Activated CD8-positive, alpha-beta memory T cell treated with anti-CD3 and anti-CD28 coated beads, Interleukin-2, amount 10 ng/mL, durations not matched to agents 7 days and 5 days (primary cell): ENCODE data around the gene LAMB1. TPM values are rescaled to one million over a fixed set of nuclear protein-coding genes. Genes with fewer than 3 reads are reported as not detected.

Experiments used
- ATAC-seq: fragments of 150-1000 bp; cut with Tn5 transposase; one replicate; pipeline ENCODE4 v1.10.0; 2021; ENCODE audit warnings: moderate library complexity
- CTCF ChIA-PET: fragments of 350-600 bp; sonication (Branson Sonifier 250); formaldehyde crosslinking; loops from one replicate; lab custom pipeline; 2021; ENCODE audit warnings: antibody characterized with exemption; lab: Charles Lee
- DNase-seq: peaks from one replicate; pipeline ENCODE4 v3.0.0-alpha.2; 2020
- H3K27ac Mint-ChIP-seq: one replicate; pipeline ENCODE4 v1.8.0; 2021; ENCODE audit warnings: mild to moderate bottlenecking, mixed read lengths
- H3K27me3 Mint-ChIP-seq: one replicate; pipeline ENCODE4 v1.8.0; 2021; ENCODE audit warnings: mixed read lengths
- H3K36me3 Mint-ChIP-seq: one replicate; pipeline ENCODE4 v1.8.0; 2021; ENCODE audit warnings: mild to moderate bottlenecking, mixed read lengths
- H3K4me1 Mint-ChIP-seq: one replicate; pipeline ENCODE4 v1.8.0; 2021; ENCODE audit warnings: mixed read lengths
- H3K4me3 Mint-ChIP-seq: one replicate; pipeline ENCODE4 v1.8.0; 2021; ENCODE audit warnings: mild to moderate bottlenecking, moderate library complexity, mixed read lengths
- H3K9me3 Mint-ChIP-seq: one replicate; pipeline ENCODE4 v1.8.0; 2022; ENCODE audit warnings: low read depth, mixed read lengths
- total RNA-seq, 2 experiments: library from RNA; stranded (reverse); gene quantifications; one replicate each; pipeline ENCODE4 v1.2.3, GENCODE V29; 2021

LAMB1 gene
- total RNA-seq, 2 experiments from 2014 or later, result not detected

- ATAC-seq (no peak), DNase-seq (no peak)
- Mint-ChIP-seq H3K36me3 (no peaks in the 10 kb centered on the region), H3K27ac (no peak overlapping the region), H3K4me1 (no peaks in the 10 kb centered on the region), H3K9me3 (no peaks in the 10 kb centered on the region), H3K4me3 (no peak overlapping the region), H3K27me3 (peaks cover 25% of the 10 kb centered on the region)
- CTCF ChIA-PET, result interaction anchor here (2.5 kb wide), 1 partner anchor 10 kb away, joined by 6 read pairs; no protein-coding TSS in a partner anchor
Observed at GRCh38 chr7:107982042-107982840, 20.7 kb downstream of the LAMB1 start.

- Mint-ChIP-seq H3K4me1 (no peaks in the 10 kb centered on the region), H3K36me3 (no peaks in the 10 kb centered on the region), H3K4me3 (no peak overlapping the region), H3K27ac (no peak overlapping the region), H3K27me3 (peaks cover 18% of the 10 kb centered on the region), H3K9me3 (no peaks in the 10 kb centered on the region)
- no peak for DNase-seq
- ATAC-seq, result no peak
- CTCF ChIA-PET, result interaction anchor here (2.5 kb wide), 1 partner anchor 9 kb away, joined by 6 read pairs; no protein-coding TSS in a partner anchor
Observed at GRCh38 chr7:107981466-107981865, 21.5 kb downstream of the LAMB1 start.

- Mint-ChIP-seq H3K36me3 (no peaks in the 10 kb centered on the region), H3K27ac (no peak overlapping the region), H3K9me3 (no peaks in the 10 kb centered on the region), H3K4me1 (no peaks in the 10 kb centered on the region), H3K4me3 (no peak overlapping the region), H3K27me3 (peaks cover 13% of the 10 kb centered on the region)
- DNase-seq, result no peak
- CTCF ChIA-PET, result no interaction called here
- ATAC-seq, result no peak
Observed at GRCh38 chr7:107980671-107981190, 22.2 kb downstream of the LAMB1 start.

GRCh38 chr7:107980171-107980570 lies 22.8 kb downstream of the LAMB1 start:
- H3K27ac Mint-ChIP-seq, result no peak overlapping the region
- ATAC-seq (no peak), DNase-seq (no peak)
- no peaks in the 10 kb centered on the region for H3K9me3 Mint-ChIP-seq
- H3K4me1 Mint-ChIP-seq, result no peaks in the 10 kb centered on the region
- no peaks in the 10 kb centered on the region for H3K36me3 Mint-ChIP-seq
- no peak overlapping the region for H3K4me3 Mint-ChIP-seq
- CTCF ChIA-PET, result no interaction called here
- H3K27me3 Mint-ChIP-seq, result peaks cover 13% of the 10 kb centered on the region

GRCh38 chr7:107978815-107979408 lies 24.0 kb downstream of the LAMB1 start:
- H3K4me1 Mint-ChIP-seq, result no peaks in the 10 kb centered on the region
- no peak for DNase-seq
- peaks cover 13% of the 10 kb centered on the region for H3K27me3 Mint-ChIP-seq
- H3K9me3 Mint-ChIP-seq, result no peaks in the 10 kb centered on the region
- H3K27ac Mint-ChIP-seq, result no peak overlapping the region
- no peaks in the 10 kb centered on the region for H3K36me3 Mint-ChIP-seq
- ATAC-seq, result no peak
- CTCF ChIA-PET, result no interaction called here
- no peak overlapping the region for H3K4me3 Mint-ChIP-seq

- Mint-ChIP-seq H3K36me3 (no peaks in the 10 kb centered on the region), H3K4me3 (no peak overlapping the region), H3K27me3 (peaks cover 12% of the 10 kb centered on the region), H3K27ac (no peak overlapping the region), H3K9me3 (no peaks in the 10 kb centered on the region), H3K4me1 (no peaks in the 10 kb centered on the region)
- DNase-seq (no peak), ATAC-seq (no peak)
- CTCF ChIA-PET, result no interaction called here
Observed at GRCh38 chr7:107977048-107977447, 25.9 kb downstream of the LAMB1 start.

- Mint-ChIP-seq H3K27ac (no peak overlapping the region), H3K36me3 (no peaks in the 10 kb centered on the region), H3K4me3 (no peak overlapping the region), H3K27me3 (peaks cover 13% of the 10 kb centered on the region), H3K9me3 (no peaks in the 10 kb centered on the region), H3K4me1 (no peaks in the 10 kb centered on the region)
- ATAC-seq (no peak), DNase-seq (no peak)
- CTCF ChIA-PET, result no interaction called here
Observed at GRCh38 chr7:107976620-107977019, 26.3 kb downstream of the LAMB1 start.

GRCh38 chr7:107975394-107976013 lies 27.5 kb downstream of the LAMB1 start:
- Mint-ChIP-seq H3K27ac (no peak overlapping the region), H3K27me3 (peaks cover 16% of the 10 kb centered on the region), H3K9me3 (no peaks in the 10 kb centered on the region), H3K4me3 (no peak overlapping the region), H3K4me1 (no peaks in the 10 kb centered on the region), H3K36me3 (no peaks in the 10 kb centered on the region)
- CTCF ChIA-PET, result no interaction called here
- DNase-seq, result no peak
- ATAC-seq, result no peak

- CTCF ChIA-PET, result no interaction called here
- no peak for DNase-seq
- Mint-ChIP-seq H3K36me3 (no peaks in the 10 kb centered on the region), H3K27me3 (peaks cover 16% of the 10 kb centered on the region), H3K4me3 (no peak overlapping the region), H3K4me1 (no peaks in the 10 kb centered on the region), H3K9me3 (no peaks in the 10 kb centered on the region), H3K27ac (no peak overlapping the region)
- ATAC-seq, result no peak
Observed at GRCh38 chr7:107973861-107974260, 29.1 kb downstream of the LAMB1 start.

GRCh38 chr7:107972941-107973376 lies 30.0 kb downstream of the LAMB1 start:
- no peak overlapping the region for H3K4me3 Mint-ChIP-seq
- no peak for ATAC-seq
- no peaks in the 10 kb centered on the region for H3K36me3 Mint-ChIP-seq
- CTCF ChIA-PET, result interaction anchor here (1.7 kb wide), 1 partner anchor 10 kb away, joined by 6 read pairs; no protein-coding TSS in a partner anchor
- DNase-seq, result no peak
- H3K9me3 Mint-ChIP-seq, result no peaks in the 10 kb centered on the region
- no peak overlapping the region for H3K27ac Mint-ChIP-seq
- H3K27me3 Mint-ChIP-seq, result peaks cover 16% of the 10 kb centered on the region
- H3K4me1 Mint-ChIP-seq, result no peaks in the 10 kb centered on the region

GRCh38 chr7:107972075-107972482 lies 30.9 kb downstream of the LAMB1 start:
- H3K36me3 Mint-ChIP-seq, result no peaks in the 10 kb centered on the region
- no peak for ATAC-seq
- H3K9me3 Mint-ChIP-seq, result no peaks in the 10 kb centered on the region
- H3K4me1 Mint-ChIP-seq, result no peaks in the 10 kb centered on the region
- CTCF ChIA-PET, result interaction anchor here (1.7 kb wide), 1 partner anchor 10 kb away, joined by 6 read pairs; no protein-coding TSS in a partner anchor
- peaks cover 14% of the 10 kb centered on the region for H3K27me3 Mint-ChIP-seq
- no peak overlapping the region for H3K4me3 Mint-ChIP-seq
- H3K27ac Mint-ChIP-seq, result no peak overlapping the region
- no peak for DNase-seq

GRCh38 chr7:107971613-107972012 lies 31.3 kb downstream of the LAMB1 start:
- Mint-ChIP-seq H3K27ac (no peak overlapping the region), H3K27me3 (peaks cover 14% of the 10 kb centered on the region), H3K36me3 (no peaks in the 10 kb centered on the region), H3K4me3 (no peak overlapping the region), H3K4me1 (no peaks in the 10 kb centered on the region), H3K9me3 (no peaks in the 10 kb centered on the region)
- no peak for DNase-seq
- ATAC-seq, result no peak
- CTCF ChIA-PET, result interaction anchor here (1.7 kb wide), 1 partner anchor 11 kb away, joined by 6 read pairs; no protein-coding TSS in a partner anchor

GRCh38 chr7:107971100-107971499 lies 31.9 kb downstream of the LAMB1 start:
- Mint-ChIP-seq H3K9me3 (no peaks in the 10 kb centered on the region), H3K4me1 (no peaks in the 10 kb centered on the region), H3K36me3 (no peaks in the 10 kb centered on the region), H3K27ac (no peak overlapping the region), H3K4me3 (no peak overlapping the region), H3K27me3 (peaks cover 14% of the 10 kb centered on the region)
- DNase-seq (no peak), ATAC-seq (no peak)
- CTCF ChIA-PET, result no interaction called here
